NCI-H1694 treated with DMSO at 0.1 percent for 48 hours (cell line): ENCODE data around the gene LIF.

ENCODE experiments used
- DNase-seq: peaks from one replicate; lab custom pipeline; 2025; lab: John Stamatoyannopoulos, UW

The LIF gene

GRCh38 chr22:30262917-30263741 is 16.6 kb upstream of the LIF start:
- peak; percentile 45 for DNase-seq

- no peak for DNase-seq
Observed at GRCh38 chr22:30262112-30262511, 15.6 kb upstream of the LIF start.

GRCh38 chr22:30261134-30261533 is 14.6 kb upstream of the LIF start:
- no peak for DNase-seq

- no peak for DNase-seq
Observed at GRCh38 chr22:30260682-30261081, 14.1 kb upstream of the LIF start.

GRCh38 chr22:30260276-30260675 is 13.7 kb upstream of the LIF start:
- DNase-seq: no peak

- no peak for DNase-seq
Observed at GRCh38 chr22:30254314-30254713, 7.8 kb upstream of the LIF start.

GRCh38 chr22:30253205-30253852 is 6.8 kb upstream of the LIF start:
- peak; percentile 68 for DNase-seq

GRCh38 chr22:30252411-30253204 is 6.0 kb upstream of the LIF start:
- no peak for DNase-seq

- DNase-seq: no peak
Observed at GRCh38 chr22:30251711-30252110, 5.2 kb upstream of the LIF start.

- DNase-seq: no peak
Observed at GRCh38 chr22:30250661-30251267, 4.2 kb upstream of the LIF start.

GRCh38 chr22:30250039-30250565 is 3.5 kb upstream of the LIF start:
- DNase-seq: no peak

GRCh38 chr22:30249049-30250038 is 2.8 kb upstream of the LIF start:
- DNase-seq: no peak

GRCh38 chr22:30248484-30248883 is 1.9 kb upstream of the LIF start:
- DNase-seq: no peak

- no peak for DNase-seq
Observed at GRCh38 chr22:30247974-30248373, 1.4 kb upstream of the LIF start.

- DNase-seq: no peak
Observed at GRCh38 chr22:30247561-30247960, 1.0 kb upstream of the LIF start.

- no peak for DNase-seq
Observed at GRCh38 chr22:30246814-30247376, 336 bp upstream of the LIF start.

- DNase-seq: no peak
Observed at GRCh38 chr22:30245181-30245984, 1.2 kb downstream of the LIF start.

GRCh38 chr22:30244641-30245040 is 1.9 kb downstream of the LIF start:
- DNase-seq: no peak

- no peak for DNase-seq
Observed at GRCh38 chr22:30244066-30244465, 2.5 kb downstream of the LIF start.

GRCh38 chr22:30243661-30244060 is 2.9 kb downstream of the LIF start:
- DNase-seq: no peak
